Medulla oblongata (tissue), 1 donor: ENCODE results near the gene MEIOB.
A peak's percentile ranks its signal among the peaks of the same experiment; 100 is the strongest.
"Not testable (repeated sequence)": the region's sequence is repeated elsewhere in the genome, so short reads cannot be mapped to it uniquely, and the experiment has no call there.

ENCODE experiments used
- DNase-seq: peaks from one replicate; pipeline ENCODE4 v3.0.0-alpha.2; 2015; ENCODE audit errors: extremely low spot score

MEIOB gene

GRCh38 chr16:1907226-1907860 is 35.4 kb upstream of the MEIOB start:
- DNase-seq: no peak

- no peak for DNase-seq
These were observed 34.8 kb upstream of the MEIOB start for GRCh38 chr16:1906846-1907165.

- no peak for DNase-seq
These were observed 34.3 kb upstream of the MEIOB start for GRCh38 chr16:1906055-1906845.

GRCh38 chr16:1903845-1904840 is 32.2 kb upstream of the MEIOB start:
- DNase-seq: no peak

GRCh38 chr16:1903220-1903574 is 31.2 kb upstream of the MEIOB start:
- no peak for DNase-seq

- DNase-seq: peak; percentile 9
These were observed 30.7 kb upstream of the MEIOB start for GRCh38 chr16:1902547-1903219.

- no peak for DNase-seq
These were observed 28.4 kb upstream of the MEIOB start for GRCh38 chr16:1900452-1900774.

GRCh38 chr16:1899641-1900451 is 27.9 kb upstream of the MEIOB start:
- no peak for DNase-seq

GRCh38 chr16:1897692-1898091 is 25.7 kb upstream of the MEIOB start:
- DNase-seq: not testable (repeated sequence)

- DNase-seq: no peak
These were observed 24.1 kb upstream of the MEIOB start for GRCh38 chr16:1895949-1896675.

GRCh38 chr16:1895068-1895467 is 23.1 kb upstream of the MEIOB start:
- no peak for DNase-seq

GRCh38 chr16:1890708-1891050 is 18.7 kb upstream of the MEIOB start:
- no peak for DNase-seq

- DNase-seq: no peak
These were observed 18.2 kb upstream of the MEIOB start for GRCh38 chr16:1890024-1890707.

GRCh38 chr16:1887711-1888354 is 15.9 kb upstream of the MEIOB start:
- no peak for DNase-seq

- DNase-seq: no peak
These were observed 12.9 kb upstream of the MEIOB start for GRCh38 chr16:1884889-1885288.

- DNase-seq: no peak
These were observed 12.3 kb upstream of the MEIOB start for GRCh38 chr16:1884155-1884760.

- not testable (repeated sequence) for DNase-seq
These were observed 9.2 kb upstream of the MEIOB start for GRCh38 chr16:1881172-1881571.

GRCh38 chr16:1879477-1879876 is 7.5 kb upstream of the MEIOB start:
- DNase-seq: no peak

GRCh38 chr16:1878256-1878655 is 6.3 kb upstream of the MEIOB start:
- DNase-seq: no peak
